ENCODE measurements around the gene SNRNP35. TPM values are rescaled to one million over a fixed set of nuclear protein-coding genes. Genes with fewer than 3 reads are reported as not detected.
A peak's percentile ranks its signal among the peaks of the same experiment; 100 is the strongest.

Gene SNRNP35
- total RNA-seq, 4 donors from 2014 or later: 14.7 to 38.1 (median 21.0) TPM

- DNase-seq (ENCODE audit: low spot score) (no peak), ATAC-seq (ENCODE audit: low FRiP score) (no peak)
- TF ChIP-seq CTCF (IDR thresholded peaks at IDR 0.05): no peak
Measured at GRCh38 chr12:123433615-123434014, 24.3 kb upstream of the SNRNP35 start.

- ATAC-seq (ENCODE audit: low FRiP score): no peak
- TF ChIP-seq CTCF (IDR thresholded peaks at IDR 0.05): no peak
- DNase-seq (ENCODE audit: low spot score): no peak
Measured at GRCh38 chr12:123435636-123436016, 22.3 kb upstream of the SNRNP35 start.

- peak; percentile 62 for DNase-seq (ENCODE audit: low spot score)
- TF ChIP-seq CTCF (IDR thresholded peaks at IDR 0.05): no peak
- ATAC-seq (ENCODE audit: low FRiP score): peak; percentile 97
Measured at GRCh38 chr12:123436017-123436964, 21.6 kb upstream of the SNRNP35 start, which contains the start of gene RILPL2. Gene RILPL2, minus strand, starts transcription at chr12:123436684. Its CDS starts 264 bp downstream, at chr12:123436420.

GRCh38 chr12:123441523-123442164, 16.3 kb upstream of the SNRNP35 start:
- TF ChIP-seq CTCF (IDR thresholded peaks at IDR 0.05): no peak
- no peak for ATAC-seq (ENCODE audit: low FRiP score)
- DNase-seq (ENCODE audit: low spot score): no peak

GRCh38 chr12:123442774-123443173, 15.2 kb upstream of the SNRNP35 start:
- DNase-seq (ENCODE audit: low spot score) (no peak), ATAC-seq (ENCODE audit: low FRiP score) (no peak)
- TF ChIP-seq CTCF (IDR thresholded peaks at IDR 0.05): no peak

GRCh38 chr12:123444092-123445026, 13.6 kb upstream of the SNRNP35 start:
- DNase-seq (ENCODE audit: low spot score) (no peak), ATAC-seq (ENCODE audit: low FRiP score) (peak; percentile 78)
- TF ChIP-seq CTCF (IDR thresholded peaks at IDR 0.05): no peak

All from omental fat pad (tissue), 4 donors.